ENCODE measurements around the gene ZFX.

Gene ZFX

DNA sequence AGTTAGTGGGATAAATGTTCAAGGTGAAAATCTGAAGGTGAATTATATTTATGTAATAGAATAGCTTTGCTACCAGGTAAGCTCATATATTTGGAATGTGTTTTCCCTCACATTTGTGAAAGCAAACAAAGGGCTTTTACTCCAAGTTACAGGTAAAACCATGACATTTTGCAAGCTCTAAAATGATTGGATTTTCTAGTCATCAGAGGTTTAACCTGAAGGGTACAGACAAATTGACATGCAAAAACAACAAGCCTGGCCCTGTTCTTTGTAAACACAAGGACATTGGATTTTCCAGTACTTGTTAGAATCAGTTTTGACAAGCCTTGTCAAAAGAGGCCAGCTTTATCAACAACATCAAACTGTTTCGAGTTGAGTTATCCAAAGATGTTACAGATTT is 51.7 kb downstream of the ZFX start:
- DNase-seq (ENCODE audit: low read depth in 2 of 2, low spot score in 1 of 2): no peak

DNA sequence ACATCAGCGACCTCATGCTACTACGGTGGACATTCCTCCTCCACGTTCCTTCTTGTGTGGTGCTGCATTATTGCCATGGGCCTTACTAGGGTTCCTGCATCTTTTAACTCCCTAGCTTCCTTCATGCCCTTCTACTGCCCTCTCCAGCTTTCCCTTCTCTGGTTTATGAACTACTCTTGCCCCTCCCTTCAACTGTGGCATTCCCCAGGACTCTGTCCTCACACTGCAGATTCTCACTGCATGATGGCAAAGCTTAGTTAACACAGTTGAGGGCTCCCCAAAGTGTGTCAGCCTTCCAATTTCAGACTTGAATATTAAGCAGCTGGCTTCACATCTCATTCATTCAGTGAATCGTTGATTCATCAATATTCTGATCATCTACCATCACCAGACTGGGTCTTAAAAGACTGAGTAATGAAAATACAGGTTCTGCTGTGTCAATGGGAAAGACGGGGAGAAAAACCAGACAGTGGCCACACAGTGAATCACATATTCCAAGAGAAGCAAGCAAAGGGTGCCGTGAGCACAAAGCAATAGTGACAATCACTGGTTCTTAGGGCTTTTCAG is 53.0 kb downstream of the ZFX start:
- DNase-seq (ENCODE audit: low read depth in 2 of 2, low spot score in 1 of 2): no peak

DNA sequence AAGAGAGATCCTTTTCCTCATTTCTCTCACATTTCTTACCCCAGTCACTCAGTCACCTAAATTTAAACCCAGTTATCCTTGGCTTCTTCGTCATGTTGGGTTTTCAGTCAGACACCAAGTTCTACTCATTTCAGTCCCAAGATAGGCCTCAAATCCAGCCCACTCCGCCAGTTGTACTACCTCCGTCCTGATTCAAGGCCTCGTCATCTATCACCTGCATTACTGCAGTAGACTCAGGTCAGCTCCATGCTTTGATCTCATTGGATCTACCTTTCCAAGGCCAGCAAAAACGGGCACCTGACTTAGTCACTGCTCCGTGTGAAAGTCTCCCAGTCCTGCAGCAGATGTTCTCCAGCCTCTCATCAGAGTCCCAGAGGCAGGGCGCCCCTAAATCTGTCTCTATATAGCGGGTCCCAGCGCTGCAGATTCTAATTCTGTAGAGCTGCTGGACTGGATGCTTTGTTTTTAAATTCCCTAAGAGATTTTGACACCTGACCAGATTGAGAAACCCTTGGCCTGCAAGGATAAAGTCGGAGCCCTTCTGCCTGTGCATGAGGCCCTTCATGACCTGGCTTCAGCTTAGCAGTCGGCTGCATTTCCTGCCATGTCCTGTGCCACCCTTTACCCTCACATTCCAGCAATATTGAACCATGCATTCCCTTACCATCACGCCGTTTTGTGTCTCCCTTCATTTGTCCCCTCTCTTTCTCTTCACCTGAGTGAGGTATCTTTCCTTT is 53.7 kb downstream of the ZFX start:
- DNase-seq (ENCODE audit: low read depth in 2 of 2, low spot score in 1 of 2): no peak

- DNase-seq (ENCODE audit: low read depth in 2 of 2, low spot score in 1 of 2): no peak
Observed at GRCh38 chrX:24204331-24204730, 54.8 kb downstream of the ZFX start.

GRCh38 chrX:24204958-24205357 is 55.4 kb downstream of the ZFX start:
- no peak for DNase-seq (ENCODE audit: low read depth in 2 of 2, low spot score in 1 of 2)

GRCh38 chrX:24207826-24208225 is 58.3 kb downstream of the ZFX start:
- no peak for DNase-seq (ENCODE audit: low read depth in 2 of 2, low spot score in 1 of 2)

DNA sequence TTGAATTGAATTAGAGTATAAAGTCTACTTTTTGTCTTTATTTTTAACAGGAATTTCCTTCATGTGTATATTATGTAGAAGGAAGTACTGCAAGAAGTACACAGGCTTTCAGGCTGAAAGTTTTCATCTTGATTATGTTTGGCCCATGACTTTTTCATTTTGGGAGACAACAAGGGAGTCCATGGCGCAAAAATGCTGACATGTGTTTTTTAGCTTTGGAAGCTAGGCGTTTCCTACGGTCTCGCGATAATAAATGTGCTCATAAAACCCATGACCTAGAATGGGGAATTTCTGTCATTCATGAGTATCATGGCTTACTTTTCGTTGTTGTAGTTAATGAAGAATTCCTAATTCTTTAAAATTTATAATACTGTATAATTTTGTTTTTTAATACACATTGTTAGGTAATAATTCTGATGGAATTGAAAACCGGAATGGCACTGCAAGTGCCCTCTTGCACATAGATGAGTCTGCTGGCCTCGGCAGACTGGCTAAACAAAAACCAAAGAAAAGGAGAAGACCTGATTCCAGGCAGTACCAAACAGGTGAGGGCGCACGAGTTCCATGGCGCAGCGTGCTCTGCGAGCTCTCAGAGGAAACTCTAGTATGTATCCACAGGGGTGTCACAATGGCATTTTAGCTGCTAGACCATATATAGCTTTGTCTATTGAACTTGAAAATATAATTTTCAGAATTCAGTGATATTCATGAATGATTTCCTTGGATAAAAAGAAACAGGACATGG is 59.1 kb downstream of the ZFX start:
- DNase-seq (ENCODE audit: low read depth in 2 of 2, low spot score in 1 of 2): no peak

GRCh38 chrX:24210190-24210589 is 60.7 kb downstream of the ZFX start:
- no peak for DNase-seq (ENCODE audit: low read depth in 2 of 2, low spot score in 1 of 2)

DNA sequence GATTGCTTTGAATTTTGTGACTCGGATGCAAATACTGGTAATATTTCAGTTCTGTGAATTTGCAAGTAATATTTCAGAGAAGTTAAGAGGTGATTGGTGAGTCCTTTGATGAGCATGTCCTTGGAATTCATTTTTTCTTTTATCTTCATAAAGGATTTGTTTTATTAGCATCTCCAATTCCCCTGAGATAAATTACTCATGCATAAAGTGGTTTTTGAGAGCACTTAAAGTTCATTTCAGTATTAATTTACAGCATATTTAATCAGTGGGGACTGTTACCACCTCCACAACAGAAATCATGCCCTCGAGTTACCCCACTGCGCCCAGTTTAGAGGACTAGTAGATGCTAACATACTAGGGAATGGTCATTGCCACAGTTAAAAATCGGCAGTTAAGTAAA is 65.0 kb downstream of the ZFX start:
- no peak for DNase-seq (ENCODE audit: low read depth in 2 of 2, low spot score in 1 of 2)

DNA sequence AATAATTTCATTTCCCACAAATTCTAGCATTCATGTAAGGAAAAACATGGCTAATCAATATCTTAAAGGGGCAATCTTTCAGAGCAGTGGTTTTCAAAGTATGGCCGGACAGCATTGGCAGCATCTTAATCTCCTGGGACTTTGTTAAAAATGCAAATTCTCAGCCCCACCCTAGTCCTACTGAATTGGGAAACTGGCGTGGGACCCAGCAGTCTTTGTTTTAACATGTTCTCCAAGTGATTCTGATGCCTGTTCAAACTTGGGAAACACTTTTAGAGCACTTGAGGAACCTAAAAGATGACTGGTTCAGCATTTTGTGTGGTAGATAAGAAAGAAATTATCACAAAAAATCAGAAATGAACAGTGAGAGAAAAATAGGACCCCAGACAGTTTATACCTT is 65.7 kb downstream of the ZFX start:
- DNase-seq (ENCODE audit: low read depth in 2 of 2, low spot score in 1 of 2): no peak

DNA sequence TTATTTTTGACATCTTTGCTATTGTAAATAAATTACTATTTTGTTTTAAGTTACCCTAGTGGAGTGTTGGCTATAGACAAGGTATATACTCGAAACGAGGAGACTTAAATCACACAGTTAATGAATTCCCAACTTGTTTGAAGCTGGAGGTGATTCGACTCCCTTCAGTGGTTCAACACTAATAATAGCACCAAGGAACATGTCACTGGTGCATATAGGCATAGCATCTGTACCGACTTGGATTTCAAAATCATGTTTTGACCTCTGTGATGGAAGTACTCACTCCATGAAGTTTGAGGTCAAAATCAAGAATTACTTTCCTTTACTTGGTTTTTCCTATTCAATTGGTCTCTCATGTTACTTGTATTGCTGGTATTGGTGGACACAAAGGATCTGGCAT is 66.5 kb downstream of the ZFX start:
- no peak for DNase-seq (ENCODE audit: low read depth in 2 of 2, low spot score in 1 of 2)

- no peak for DNase-seq (ENCODE audit: low read depth in 2 of 2, low spot score in 1 of 2)
Observed at GRCh38 chrX:24216827-24217226, 67.3 kb downstream of the ZFX start.

- no peak for DNase-seq (ENCODE audit: low read depth in 2 of 2, low spot score in 1 of 2)
Observed at GRCh38 chrX:24219320-24219719, 69.8 kb downstream of the ZFX start.

DNA sequence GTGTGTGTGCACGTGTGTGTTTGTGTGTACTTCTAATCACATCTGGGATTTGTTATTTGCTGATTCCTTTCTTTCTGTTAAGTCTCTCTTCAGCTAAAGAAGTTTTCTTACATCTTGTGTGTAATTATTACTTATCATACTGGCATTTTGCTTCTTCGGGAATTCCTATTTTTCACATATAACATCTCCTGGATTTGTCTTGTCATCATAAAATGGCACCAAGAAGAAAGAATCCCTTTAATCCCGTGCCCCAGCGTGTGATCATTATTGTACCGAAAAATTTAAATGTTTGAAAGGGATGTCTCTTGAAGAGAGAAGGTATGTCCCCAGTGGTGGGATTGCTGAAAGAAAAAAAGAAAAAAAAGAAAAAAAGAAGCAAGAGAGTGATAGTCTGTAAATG is 72.3 kb downstream of the ZFX start:
- no peak for DNase-seq (ENCODE audit: low read depth in 2 of 2, low spot score in 1 of 2)

GRCh38 chrX:24225265-24225664 is 75.7 kb downstream of the ZFX start:
- DNase-seq (ENCODE audit: low read depth in 2 of 2, low spot score in 1 of 2): no peak

GRCh38 chrX:24226176-24226575 is 76.6 kb downstream of the ZFX start:
- no peak for DNase-seq (ENCODE audit: low read depth in 2 of 2, low spot score in 1 of 2)

- DNase-seq (ENCODE audit: low read depth in 2 of 2, low spot score in 1 of 2): no peak
Observed at GRCh38 chrX:24228596-24228995, 79.1 kb downstream of the ZFX start.

GRCh38 chrX:24229400-24229879 is 79.9 kb downstream of the ZFX start:
- no peak for DNase-seq (ENCODE audit: low read depth in 2 of 2, low spot score in 1 of 2)

DNA sequence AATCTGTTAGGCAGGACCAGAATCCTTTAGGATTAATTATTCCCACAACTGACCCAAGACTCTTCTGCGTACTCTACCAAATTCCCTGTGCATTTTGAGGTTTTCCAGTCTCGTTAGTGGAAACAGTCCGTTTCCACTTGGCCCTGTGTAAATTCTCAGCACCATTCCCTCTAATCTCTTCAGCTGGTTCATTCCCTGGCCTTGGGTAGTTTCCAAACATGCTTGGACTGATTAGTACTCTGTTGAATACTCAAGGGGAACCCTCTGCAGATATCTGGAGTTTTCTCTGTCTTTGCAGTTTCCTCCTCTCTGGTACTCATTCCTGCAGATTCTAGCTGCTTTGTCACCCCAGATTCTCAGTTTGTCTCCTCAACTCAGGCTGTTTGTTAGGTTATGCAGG is 80.4 kb downstream of the ZFX start:
- no peak for DNase-seq (ENCODE audit: low read depth in 2 of 2, low spot score in 1 of 2)

DNA sequence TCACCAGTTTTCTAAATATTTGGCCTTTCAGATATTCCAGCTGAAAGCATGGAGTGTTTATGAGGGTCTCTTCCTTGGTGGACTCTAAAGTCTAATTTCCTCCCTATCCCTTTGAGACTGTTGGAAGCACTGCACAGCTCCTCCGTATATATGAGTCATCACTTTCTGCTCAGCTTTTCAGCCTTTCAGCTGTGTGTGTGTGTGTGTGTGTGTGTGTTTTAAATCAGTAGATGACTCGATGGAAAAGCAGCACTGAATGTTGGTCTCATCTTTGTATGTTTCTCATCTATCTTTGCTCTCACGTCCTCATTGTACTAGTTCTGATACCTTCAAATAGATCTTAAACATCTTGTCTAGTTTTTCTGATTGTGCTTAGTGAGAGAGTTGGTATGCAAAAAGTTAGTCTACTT is 81.6 kb downstream of the ZFX start:
- no peak for DNase-seq (ENCODE audit: low read depth in 2 of 2, low spot score in 1 of 2)

- no peak for DNase-seq (ENCODE audit: low read depth in 2 of 2, low spot score in 1 of 2)
Observed at GRCh38 chrX:24231641-24232179, 82.2 kb downstream of the ZFX start.

DNA sequence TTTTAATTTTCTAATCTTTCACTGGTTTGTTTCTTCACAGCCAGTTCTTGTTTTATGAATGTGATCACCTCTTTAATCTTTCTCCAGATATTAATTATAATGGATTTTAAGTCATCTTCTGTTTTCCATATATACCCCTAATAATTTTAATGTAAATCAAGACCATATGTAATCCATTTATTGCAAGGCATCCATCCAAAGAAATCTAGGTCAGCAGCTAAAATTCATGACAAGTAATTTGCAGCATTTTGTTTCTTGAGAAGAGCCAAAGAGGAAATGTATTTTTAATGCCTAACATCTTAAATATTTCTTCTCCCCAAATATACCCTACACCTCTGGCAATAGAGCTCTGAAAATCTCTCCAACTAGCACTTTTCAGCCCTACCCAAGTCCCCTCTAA is 83.3 kb downstream of the ZFX start:
- no peak for DNase-seq (ENCODE audit: low read depth in 2 of 2, low spot score in 1 of 2)

All from stimulated activated CD8-positive, alpha-beta memory T cell treated with anti-CD3 and anti-CD28 coated beads, Interleukin-4, amount 100 ng/mL, for 1 hour (primary cell).